Transverse colon (tissue), 4 donors: Measurements from ENCODE around the gene GOLPH3L. TPM values are rescaled to one million over a fixed set of nuclear protein-coding genes. Genes with fewer than 3 reads are reported as not detected.
A peak's percentile ranks its signal among the peaks of the same experiment; 100 is the strongest.
"Not testable (repeated sequence)": the region's sequence is repeated elsewhere in the genome, so short reads cannot be mapped to it uniquely, and the experiment has no call there.

Experiments used
- DNase-seq: peaks from one replicate; pipeline ENCODE4 v3.0.0-alpha.2; 2019
- H3K27ac ChIP-seq, 4 donors: fragments of 200-600 bp; sonication (generic); 2 replicates each; pipeline ENCODE4 v1.5.1; 2016 to 2018; ENCODE audit warnings: inconsistent platforms in 4 of 4
- H3K27me3 ChIP-seq: fragments of 200-600 bp; sonication (generic); 2 replicates; pipeline ENCODE4 v1.5.1; 2017; ENCODE audit warnings: inconsistent platforms
- H3K36me3 ChIP-seq, 4 donors: fragments of 200-600 bp; sonication (generic); 2 replicates each; pipeline ENCODE4 v1.5.1; 2017 to 2019; ENCODE audit warnings: inconsistent platforms in 4 of 4
- H3K4me1 ChIP-seq, 4 donors: fragments of 200-600 bp; sonication (generic); 2 replicates each; pipeline ENCODE4 v1.5.1; 2017 to 2020; ENCODE audit warnings: inconsistent platforms in 4 of 4
- H3K4me3 ChIP-seq, 4 donors: fragments of 200-600 bp; sonication (generic); 1 replicate in 1 of 4; 2 replicates in 3 of 4; pipeline versions ENCODE4 v1.5.1 to v1.6.1; 2017 to 2019; ENCODE audit warnings: inconsistent platforms in 4 of 4
- H3K9me3 ChIP-seq, 2 donors: fragments of 200-600 bp; sonication (generic); 2 replicates each; pipeline ENCODE4 v1.5.1; 2017 to 2019; ENCODE audit warnings: inconsistent platforms in 2 of 2
- EP300 ChIP-seq: sonication (generic); formaldehyde crosslinking; IDR thresholded peaks from one replicate; pipeline ENCODE4 v1.6.1; 2017; ENCODE audit warnings: antibody characterized with exemption, low read depth
- POLR2A ChIP-seq: fragments of 450-650 bp; IDR thresholded peaks from one replicate; pipeline ENCODE4 v1.6.1; 2016; ENCODE audit warnings: antibody characterized with exemption, mild to moderate bottlenecking, moderate library complexity
- POLR2AphosphoS5 ChIP-seq, 3 donors: sonication (generic); formaldehyde crosslinking; IDR thresholded peaks; one replicate each; pipeline ENCODE4 v1.6.1; 2016; ENCODE audit warnings: antibody characterized with exemption in 3 of 3
- WGBS, 2 donors: methylation state at CpG; one replicate each; pipeline ENCODE4 v1.1.5; 2018; ENCODE audit warnings: low coverage in 1 of 2; 5-methylcytosine and 5-hydroxymethylcytosine counted together
- in situ Hi-C, 4 donors: fragments of 200-750 bp; cut with MboI; loops; one replicate each; pipeline versions ENCODE4 v1.15.0 to v1.15.1; 2017; ENCODE audit warnings: low sequenced_read_pairs in 3 of 4, low pct_ligation_motif_present in 1 of 4, low pct_unique_long_range_greater_than_20kb in 1 of 4
- intact Hi-C: fragments of 100-400 bp; cut with DNase I; formaldehyde crosslinking; loops from one replicate; pipeline ENCODE4 v1.15.1; 2023; ENCODE audit warnings: low total_unique reads
- total RNA-seq, 4 donors: library from RNA; depleted of rRNA; stranded (reverse); fragments of >200 nt; gene quantifications; one replicate each; pipeline ENCODE4 v1.1.0, GENCODE V29; 2016
- TF ChIP-seq, protein P1 (sequence below), 5 experiments: fragments of 200-600 bp in 3 of 5; fragments of 450-650 bp in 2 of 5; sonication (generic) in 3 of 5; IDR thresholded peaks; 1 replicate in 2 of 5; 2 replicates in 3 of 5; pipeline ENCODE4 v1.5.1; 2016 to 2017; ENCODE audit warnings: antibody characterized with exemption in 5 of 5, inconsistent platforms in 3 of 5, mild to moderate bottlenecking in 2 of 5, moderate library complexity in 1 of 5

GOLPH3L gene
- total RNA-seq, 4 donors from 2014 or later = 12.7 to 61.0 (median 34.7) TPM

DNA sequence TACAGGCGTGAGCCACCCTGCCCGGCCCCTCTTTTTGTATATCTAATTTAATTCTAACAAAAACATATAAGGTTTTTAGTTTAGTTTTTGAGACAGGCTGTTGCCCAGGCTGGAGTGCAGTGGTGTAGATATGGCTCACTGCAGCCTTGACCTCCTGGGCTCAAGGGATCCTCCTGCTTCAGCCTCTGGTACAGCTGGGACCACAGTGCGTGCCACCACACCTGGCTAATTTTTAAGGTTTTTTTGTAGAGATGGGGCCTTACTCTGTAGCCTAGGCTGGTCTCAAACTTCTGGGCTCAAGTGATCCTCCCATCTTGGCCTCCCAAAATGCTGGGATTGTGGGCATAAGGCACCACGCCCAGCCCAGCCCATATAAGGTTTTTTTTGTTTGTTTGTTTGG, 86.4 kb downstream of the GOLPH3L start:
- in situ Hi-C loops (loop anchor here in 2 of 4 donors (5.0 to 10.0 kb wide), 2 partner anchors 43 to 46 kb away; no protein-coding TSS in a partner anchor), intact Hi-C loops (no loop called here)
- WGBS, 2 donors = 92 to 100% methylated on average over 3 to 4 of the region's 4 CpGs
- H3K4me3 ChIP-seq = no peak overlapping the region
- peaks cover 39 to 66% (median 50%) of the 10 kb centered on the region in 4 donors for H3K4me1 ChIP-seq
- H3K27me3 ChIP-seq = no peaks in the 10 kb centered on the region
- no peaks in the 10 kb centered on the region for H3K9me3 ChIP-seq
- no peak for DNase-seq
- H3K27ac ChIP-seq = peak overlapping the region; percentile 88 to 94 (median 90)
- no peaks in the 10 kb centered on the region for H3K36me3 ChIP-seq
- TF ChIP-seq, protein P1, sequence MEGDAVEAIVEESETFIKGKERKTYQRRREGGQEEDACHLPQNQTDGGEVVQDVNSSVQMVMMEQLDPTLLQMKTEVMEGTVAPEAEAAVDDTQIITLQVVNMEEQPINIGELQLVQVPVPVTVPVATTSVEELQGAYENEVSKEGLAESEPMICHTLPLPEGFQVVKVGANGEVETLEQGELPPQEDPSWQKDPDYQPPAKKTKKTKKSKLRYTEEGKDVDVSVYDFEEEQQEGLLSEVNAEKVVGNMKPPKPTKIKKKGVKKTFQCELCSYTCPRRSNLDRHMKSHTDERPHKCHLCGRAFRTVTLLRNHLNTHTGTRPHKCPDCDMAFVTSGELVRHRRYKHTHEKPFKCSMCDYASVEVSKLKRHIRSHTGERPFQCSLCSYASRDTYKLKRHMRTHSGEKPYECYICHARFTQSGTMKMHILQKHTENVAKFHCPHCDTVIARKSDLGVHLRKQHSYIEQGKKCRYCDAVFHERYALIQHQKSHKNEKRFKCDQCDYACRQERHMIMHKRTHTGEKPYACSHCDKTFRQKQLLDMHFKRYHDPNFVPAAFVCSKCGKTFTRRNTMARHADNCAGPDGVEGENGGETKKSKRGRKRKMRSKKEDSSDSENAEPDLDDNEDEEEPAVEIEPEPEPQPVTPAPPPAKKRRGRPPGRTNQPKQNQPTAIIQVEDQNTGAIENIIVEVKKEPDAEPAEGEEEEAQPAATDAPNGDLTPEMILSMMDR (IDR thresholded peaks at IDR 0.05) = no peak
- TF ChIP-seq POLR2AphosphoS5 (IDR thresholded peaks at IDR 0.05) (no peak), EP300 (no peak), POLR2A (no peak)

DNA sequence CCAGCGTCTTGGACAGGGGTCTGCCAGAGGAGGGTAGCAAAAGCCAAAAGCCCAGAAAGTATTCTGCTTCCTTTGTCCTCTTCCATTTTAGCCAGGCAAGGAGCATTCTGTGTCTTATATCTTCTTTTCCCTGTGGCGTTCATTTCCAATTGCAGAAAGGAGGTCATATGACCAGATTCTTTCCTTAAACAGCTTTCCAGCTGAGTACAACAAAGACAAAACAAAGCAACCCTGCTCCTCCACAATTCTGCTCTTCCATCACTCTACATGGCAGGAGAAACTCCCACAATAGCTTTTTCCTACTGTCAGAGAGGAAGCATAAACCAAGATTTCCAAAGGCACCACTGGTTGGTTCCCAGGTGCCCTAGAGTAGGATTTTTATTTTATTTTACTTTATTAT, 87.2 kb downstream of the GOLPH3L start:
- Histone ChIP-seq H3K9me3 (no peaks in the 10 kb centered on the region), H3K36me3 (no peaks in the 10 kb centered on the region), H3K27ac (peak overlapping the region; percentile 88 to 94 (median 90)), H3K27me3 (no peaks in the 10 kb centered on the region), H3K4me3 (no peak overlapping the region), H3K4me1 (peaks cover 34 to 61% (median 48%) of the 10 kb centered on the region in 4 donors)
- no peak for DNase-seq
- in situ Hi-C loops (loop anchor here in 2 of 4 donors (5.0 to 10.0 kb wide), 2 partner anchors 42 to 45 kb away; no protein-coding TSS in a partner anchor), intact Hi-C loops (no loop called here)
- whole genome bisulfite sequencing, 2 donors = 68 to 74% methylated on average over 2 of the region's 2 CpGs
- TF ChIP-seq POLR2AphosphoS5 (IDR thresholded peaks at IDR 0.05) (no peak), EP300 (no peak)
- TF ChIP-seq, protein P1 (IDR thresholded peaks at IDR 0.05) = no peak

DNA sequence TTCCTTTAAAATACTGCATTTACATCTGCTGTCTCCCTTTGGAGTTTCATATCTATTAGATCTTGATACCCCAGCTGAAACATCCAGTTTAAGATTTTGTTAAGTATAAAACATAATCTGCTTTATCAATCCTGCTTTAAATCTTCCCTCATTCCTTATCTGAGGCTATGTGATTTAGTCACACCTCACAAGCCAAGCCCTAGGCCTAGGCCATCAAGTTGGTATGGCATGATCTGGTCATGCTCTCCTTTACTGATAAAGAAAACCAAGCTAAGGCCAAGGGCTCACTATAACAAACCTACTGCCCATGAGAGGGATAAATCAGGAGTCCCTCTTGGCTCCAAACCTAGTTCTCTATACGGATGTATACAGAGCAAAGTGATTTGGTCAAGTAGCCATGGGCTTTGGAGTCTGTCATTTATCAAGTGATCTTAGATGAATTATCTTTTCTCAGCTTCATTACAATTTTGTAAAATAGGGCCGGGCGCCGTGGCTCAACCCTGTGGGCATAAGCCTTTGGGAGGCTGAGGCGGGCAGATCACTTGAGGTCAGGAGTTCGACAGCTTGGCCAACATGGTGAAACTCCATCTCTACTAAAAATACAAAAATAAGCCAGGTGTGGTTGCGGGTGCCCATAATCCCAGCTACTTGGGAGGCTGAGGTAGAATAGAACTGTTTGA, 90.4 kb downstream of the GOLPH3L start:
- TF ChIP-seq EP300 (no peak), POLR2AphosphoS5 (IDR thresholded peaks at IDR 0.05) (no peak), POLR2A (no peak)
- TF ChIP-seq, protein P1 (IDR thresholded peaks at IDR 0.05) = no peak
- DNase-seq = no peak
- WGBS, 2 donors = 83 to 97% methylated on average over 1 to 7 of the region's 7 CpGs
- no peaks in the 10 kb centered on the region for H3K27me3 ChIP-seq
- peaks cover 14 to 35% (median 26%) of the 10 kb centered on the region in 4 donors for H3K4me1 ChIP-seq
- no peak overlapping the region for H3K4me3 ChIP-seq
- H3K9me3 ChIP-seq = no peaks in the 10 kb centered on the region
- in situ Hi-C loops (no loop called here), intact Hi-C loops (no loop called here)
- no peaks in the 10 kb centered on the region for H3K36me3 ChIP-seq
- no peak overlapping the region for H3K27ac ChIP-seq

DNA sequence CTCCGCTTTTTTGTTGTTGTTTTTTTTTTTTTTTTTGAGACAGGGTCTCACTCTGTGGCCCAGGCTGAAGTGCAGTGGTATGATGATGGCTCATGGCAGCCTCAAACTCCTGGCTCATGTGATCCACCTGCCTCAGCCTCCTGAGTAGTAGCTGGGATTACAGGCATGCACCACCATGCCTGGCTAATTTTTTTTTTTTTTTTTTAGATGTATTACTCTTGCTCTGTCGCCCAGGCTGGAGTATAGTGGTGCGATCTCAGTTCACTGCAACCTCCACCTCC, 91.6 kb downstream of the GOLPH3L start:
- H3K9me3 ChIP-seq, H3K36me3 ChIP-seq, H3K4me3 ChIP-seq, DNase-seq, H3K27me3 ChIP-seq, intact Hi-C loops, in situ Hi-C loops: not testable (repeated sequence)
- Histone ChIP-seq H3K4me1 (peaks cover 4 to 22% (median 15%) of the 10 kb centered on the region in 4 donors), H3K27ac (peak overlapping the region; percentile 59 to 74 (median 64))
- 93 to 95% methylated on average over 3 of the region's 3 CpGs for WGBS, 2 donors

DNA sequence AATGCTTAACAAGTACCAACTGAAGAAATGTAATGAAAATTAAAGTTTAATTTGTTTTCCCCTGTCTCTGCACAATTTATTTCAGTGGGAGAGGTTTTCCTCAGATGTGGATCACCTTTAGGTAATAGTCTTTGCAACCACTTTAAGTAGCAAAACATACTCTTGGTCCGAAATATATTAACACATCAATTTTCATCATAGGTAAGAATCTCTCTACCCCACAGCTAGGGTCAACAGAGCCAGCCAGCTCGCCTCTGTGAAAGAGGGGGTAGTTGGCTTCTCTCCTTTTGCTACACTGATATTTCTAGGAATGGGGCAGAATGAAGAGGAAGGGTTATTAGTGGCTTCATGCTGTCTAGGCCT, 92.7 kb downstream of the GOLPH3L start:
- no peaks in the 10 kb centered on the region for H3K9me3 ChIP-seq
- H3K4me3 ChIP-seq = no peak overlapping the region
- no peak for TF ChIP-seq EP300
- TF ChIP-seq, protein P1 (IDR thresholded peaks at IDR 0.05) = no peak
- TF ChIP-seq POLR2AphosphoS5 (IDR thresholded peaks at IDR 0.05) = no peak
- no peak for TF ChIP-seq POLR2A
- no peak for DNase-seq
- H3K4me1 ChIP-seq = peaks cover 4 to 11% (median 10%) of the 10 kb centered on the region in 4 donors
- 70 to 96% methylated on average over 1 to 2 of the region's 2 CpGs for WGBS, 2 donors
- in situ Hi-C loops = no loop called here
- H3K27ac ChIP-seq = peak overlapping the region; percentile 59 to 74 (median 64)
- no peaks in the 10 kb centered on the region for H3K27me3 ChIP-seq
- intact Hi-C loops = no loop called here
- peaks cover 0 to 9% (median 2%) of the 10 kb centered on the region in 4 donors for H3K36me3 ChIP-seq
